GM21381 (cell line): Measurements from ENCODE around the gene SOCS6.
"Not testable (repeated sequence)": the region's sequence is repeated elsewhere in the genome, so short reads cannot be mapped to it uniquely, and the experiment has no call there.

Experiments
- ATAC-seq: cut with Tn5 transposase; IDR thresholded peaks from one replicate; pipeline ENCODE4 v1.9.1; 2021; ENCODE audit warnings: mild to moderate bottlenecking, moderate library complexity; ENCODE audit not compliant: unreplicated experiment

SOCS6 gene

GRCh38 chr18:70288851-70289328, at the start of gene SOCS6:
TSS of gene SOCS6 (plus strand) at chr18:70289045. CDS start at chr18:70324669, 35,624 bp downstream.
- peak; percentile 76 for ATAC-seq

- no peak for ATAC-seq
Observed at GRCh38 chr18:70243131-70243929, 45.5 kb upstream of the SOCS6 start.

- ATAC-seq, result no peak
Observed at GRCh38 chr18:70246061-70246466, 42.8 kb upstream of the SOCS6 start.

- ATAC-seq, result no peak
Observed at GRCh38 chr18:70249118-70249517, 39.7 kb upstream of the SOCS6 start.

- not testable (repeated sequence) for ATAC-seq
Observed at GRCh38 chr18:70249861-70250260, 39.0 kb upstream of the SOCS6 start.

GRCh38 chr18:70250781-70251180, 38.1 kb upstream of the SOCS6 start:
- ATAC-seq, result no peak

GRCh38 chr18:70256184-70256583, 32.7 kb upstream of the SOCS6 start:
- no peak for ATAC-seq

GRCh38 chr18:70256994-70257393, 31.9 kb upstream of the SOCS6 start:
- ATAC-seq, result no peak

GRCh38 chr18:70258243-70258642, 30.6 kb upstream of the SOCS6 start:
- ATAC-seq, result no peak

- ATAC-seq, result no peak
Observed at GRCh38 chr18:70260683-70261082, 28.2 kb upstream of the SOCS6 start.

- no peak for ATAC-seq
Observed at GRCh38 chr18:70261141-70261788, 27.6 kb upstream of the SOCS6 start.

GRCh38 chr18:70263336-70263735, 25.5 kb upstream of the SOCS6 start:
- ATAC-seq, result no peak

- no peak for ATAC-seq
Observed at GRCh38 chr18:70271742-70272141, 17.1 kb upstream of the SOCS6 start.

GRCh38 chr18:70273021-70273420, 15.8 kb upstream of the SOCS6 start:
- ATAC-seq, result no peak

GRCh38 chr18:70276416-70277191, 12.2 kb upstream of the SOCS6 start:
- ATAC-seq, result no peak

- no peak for ATAC-seq
Observed at GRCh38 chr18:70279470-70279869, 9.4 kb upstream of the SOCS6 start.

- ATAC-seq, result no peak
Observed at GRCh38 chr18:70280007-70280925, 8.6 kb upstream of the SOCS6 start.

- ATAC-seq, result no peak
Observed at GRCh38 chr18:70284976-70285620, 3.7 kb upstream of the SOCS6 start.

GRCh38 chr18:70287731-70288130, 1.1 kb upstream of the SOCS6 start:
- no peak for ATAC-seq
